Measurements from ENCODE around the gene POLG. TPM values are rescaled to one million over a fixed set of nuclear protein-coding genes. Genes with fewer than 3 reads are reported as not detected.
"Not testable (repeated sequence)": the region's sequence is repeated elsewhere in the genome, so short reads cannot be mapped to it uniquely, and the experiment has no call there.

POLG gene
- polyA plus RNA-seq, 4 donors, result 49.9 to 56.6 (median 52.0) TPM

DNA sequence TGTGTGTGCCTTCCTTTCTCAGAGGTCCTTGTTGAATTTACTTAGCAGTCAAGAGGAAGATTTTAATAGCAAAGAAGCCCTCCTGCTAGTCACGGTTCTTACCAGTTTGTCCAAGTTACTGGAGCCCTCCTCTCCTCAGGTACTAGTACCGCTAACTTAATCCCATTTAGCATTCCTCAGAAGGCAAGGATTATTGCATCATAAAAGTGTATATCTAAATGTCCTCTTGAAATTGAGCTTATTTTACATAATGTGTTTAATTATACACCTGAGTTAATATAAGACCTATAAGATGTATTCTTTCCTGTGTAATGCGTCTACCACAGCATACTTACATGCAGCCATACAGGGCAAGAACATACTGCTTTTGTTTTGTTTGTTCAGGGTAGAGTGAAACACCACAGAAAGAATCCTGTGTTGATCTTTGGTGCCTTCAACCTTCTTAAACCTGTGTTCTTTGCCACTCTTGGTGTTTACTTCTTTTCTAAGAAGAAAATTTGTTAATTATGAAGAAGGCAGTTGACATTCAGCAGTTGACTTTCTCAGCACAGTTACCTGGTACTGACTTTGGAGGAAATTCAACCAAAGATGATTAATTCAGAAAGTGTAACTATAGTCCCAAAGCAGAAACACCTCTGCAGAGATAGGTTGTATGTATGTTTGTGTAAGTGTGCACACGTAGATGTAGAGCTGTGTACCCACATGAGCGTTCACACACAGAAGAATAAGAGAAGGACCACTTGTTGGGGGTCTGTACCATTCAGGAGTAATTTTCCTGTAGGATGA lies 33.1 kb downstream of the POLG start:
- no peak for DNase-seq (ENCODE audit: low read depth in 4 of 4, low spot score in 3 of 4)

DNA sequence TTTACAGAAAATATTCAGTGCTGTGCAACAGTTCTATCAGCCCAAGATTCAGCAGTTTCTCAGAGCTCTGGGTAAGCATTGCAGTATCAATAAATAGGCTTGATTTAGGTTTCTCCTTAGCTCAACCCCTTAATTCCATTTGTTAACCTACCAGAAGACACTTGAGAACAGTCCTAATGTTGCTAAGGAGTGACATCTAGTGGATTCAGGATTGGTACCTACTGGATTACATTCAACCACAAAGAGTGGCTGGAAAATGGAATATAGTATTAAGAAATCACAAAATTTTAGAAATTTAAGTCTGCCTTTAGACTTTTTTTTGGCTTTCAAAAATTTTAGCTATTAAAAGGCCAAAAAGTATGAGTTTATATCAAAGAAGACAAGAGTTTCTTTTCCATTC lies 34.7 kb downstream of the POLG start:
- DNase-seq (ENCODE audit: low read depth in 4 of 4, low spot score in 3 of 4), result no peak

- no peak for DNase-seq (ENCODE audit: low read depth in 4 of 4, low spot score in 3 of 4)
Observed at GRCh38 chr15:89293012-89293411, 41.6 kb downstream of the POLG start.

GRCh38 chr15:89291934-89292438 lies 42.6 kb downstream of the POLG start:
- DNase-seq (ENCODE audit: low read depth in 4 of 4, low spot score in 3 of 4), result no peak

DNA sequence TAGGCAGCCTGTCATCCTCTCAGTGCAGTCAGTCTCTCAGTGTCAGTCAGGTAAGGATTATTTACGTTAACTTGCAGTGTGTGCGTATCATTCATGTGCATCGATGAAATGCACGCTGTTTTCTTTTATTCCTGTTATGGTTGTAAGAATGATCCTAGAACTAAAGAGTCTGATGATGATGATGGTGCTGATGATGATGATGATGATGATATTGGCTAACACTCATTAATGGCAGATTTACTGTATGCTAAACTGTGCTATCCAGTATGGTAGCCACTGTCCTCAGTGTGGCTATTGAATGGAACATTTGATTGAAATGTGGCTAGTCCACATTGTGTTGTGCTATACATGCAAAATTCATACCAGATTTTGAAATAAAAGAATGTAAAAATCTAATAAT lies 51.4 kb downstream of the POLG start:
- DNase-seq (ENCODE audit: low read depth in 4 of 4, low spot score in 3 of 4), result no peak

GRCh38 chr15:89282631-89283030 lies 52.0 kb downstream of the POLG start:
- no peak for DNase-seq (ENCODE audit: low read depth in 4 of 4, low spot score in 3 of 4)

GRCh38 chr15:89278307-89278706 lies 56.3 kb downstream of the POLG start:
- no peak for DNase-seq (ENCODE audit: low read depth in 4 of 4, low spot score in 3 of 4)

DNA sequence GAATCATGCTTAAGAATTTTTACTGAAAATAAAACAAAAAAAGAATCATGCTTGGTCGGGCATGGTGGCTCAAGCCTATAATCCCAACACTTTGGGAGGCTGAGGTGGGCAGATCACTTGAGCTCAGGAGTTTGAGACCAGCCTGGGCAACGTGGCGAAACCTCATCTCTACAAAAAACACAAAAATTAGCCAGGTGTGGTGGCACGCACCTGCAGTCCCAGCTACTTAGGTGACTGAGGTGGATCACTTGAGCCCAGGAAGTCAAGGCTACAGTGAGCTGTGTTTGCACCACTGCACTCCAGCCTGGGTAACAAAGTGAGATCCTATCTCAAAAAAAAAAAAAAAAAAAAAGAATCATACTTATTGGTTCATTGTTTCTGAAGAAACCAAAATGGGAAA lies 57.3 kb downstream of the POLG start:
- not testable (repeated sequence) for DNase-seq (ENCODE audit: low read depth in 4 of 4, low spot score in 3 of 4)

Other genes with a start within 250 kb of the POLG start
- gene ABHD2, start 246.4 kb downstream of the POLG start, polyA plus RNA-seq (ENCODE audit: insufficient read length in 4 of 4), result 10 to 100 TPM; 30.4 to 35.8 (median 32.3) TPM
- not detected for gene RLBP1, start 113.2 kb downstream of the POLG start, polyA plus RNA-seq (ENCODE audit: insufficient read length in 4 of 4)
- gene FANCI, start 90.8 kb downstream of the POLG start, polyA plus RNA-seq (ENCODE audit: insufficient read length in 4 of 4), result 10 to 100 TPM; 32.0 to 38.5 (median 35.1) TPM
- 1 to 10 TPM; 2.2 to 3.3 (median 3.1) TPM for gene RHCG, start 161.8 kb upstream of the POLG start, polyA plus RNA-seq (ENCODE audit: insufficient read length in 4 of 4)
- 1 to 10 TPM; 8.6 to 9.8 (median 9.4) TPM for gene TICRR, start 240.6 kb upstream of the POLG start, polyA plus RNA-seq (ENCODE audit: insufficient read length in 4 of 4)